HepG2 (cell line): ENCODE results near the gene LYST. TPM values are rescaled to one million over a fixed set of nuclear protein-coding genes. Genes with fewer than 3 reads are reported as not detected.
A peak's percentile ranks its signal among the peaks of the same experiment; 100 is the strongest.

Experiments used
- KLF13 ChIP-seq: sonication (generic); formaldehyde crosslinking; IDR thresholded peaks from 2 replicates; pipeline ENCODE4 v1.4.0; 2020; ENCODE audit warnings: mild to moderate bottlenecking, missing genetic modification reagents
- NFYC ChIP-seq: IDR thresholded peaks from 2 replicates; pipeline ENCODE4 v1.6.1; 2016; ENCODE audit warnings: missing genetic modification reagents, missing compliant biosample characterization
- SRSF1 ChIP-seq: fragments of 200-400 bp; formaldehyde crosslinking; optimal IDR thresholded peaks from 2 replicates; pipeline ENCODE3; 2017; ENCODE audit warnings: mild to moderate bottlenecking, low read depth, low read length, moderate library complexity
- TOPORS ChIP-seq: sonication (generic); formaldehyde crosslinking; IDR thresholded peaks from 2 replicates; pipeline ENCODE4 v1.8.0; 2023; ENCODE audit warnings: mild to moderate bottlenecking, missing genetic modification reagents
- XBP1 ChIP-seq: sonication (generic); formaldehyde crosslinking; IDR thresholded peaks from 2 replicates; pipeline ENCODE4 v1.5.0; 2020; ENCODE audit warnings: missing genetic modification reagents
- ZFP41 ChIP-seq: sonication (generic); formaldehyde crosslinking; IDR thresholded peaks from 2 replicates; pipeline ENCODE4 v1.4.0; 2020; ENCODE audit warnings: mild to moderate bottlenecking, missing genetic modification reagents, borderline replicate concordance
- ZNF761 ChIP-seq: sonication (generic); formaldehyde crosslinking; conservative IDR thresholded peaks from 2 replicates; pipeline ENCODE4 v1.4.0; 2020; ENCODE audit warnings: mild to moderate bottlenecking, missing genetic modification reagents
- polyA plus RNA-seq, 8 experiments: library from polyadenylated mRNA; depleted of rRNA in 3 of 8; stranded (reverse) in 7 of 8; unstranded in 1 of 8; fragments of >200 nt; fragmentation: Illumina TruSeq in 4 of 8; extraction: Trizol in 4 of 8; gene quantifications; 2 replicates each; pipeline versions ENCODE4 v1.2.1 to v1.2.3, GENCODE V29; 2011 to 2016; ENCODE audit warnings: low read depth in 4 of 8, missing spikeins in 1 of 8, mixed read lengths in 1 of 8; ENCODE audit not compliant: insufficient read depth in 1 of 8
- total RNA-seq, 5 experiments: library from RNA; depleted of rRNA; stranded (reverse); fragments of >200 nt; fragmentation: Illumina TruSeq; extraction: Trizol; gene quantifications; 2 replicates each; pipeline ENCODE4 v1.2.3, GENCODE V29; 2016; ENCODE audit warnings: low read depth in 1 of 5
- TF ChIP-seq, protein P1 (sequence below): sonication (generic); formaldehyde crosslinking; IDR thresholded peaks from 2 replicates; pipeline ENCODE4 v1.4.0; 2020; ENCODE audit warnings: mild to moderate bottlenecking, low read depth, missing genetic modification reagents
- TF ChIP-seq, protein P2 (sequence below): IDR thresholded peaks from 2 replicates; pipeline ENCODE4 v1.4.0; 2020; ENCODE audit warnings: mild to moderate bottlenecking, missing genetic modification reagents
- TF ChIP-seq, protein P3 (sequence below): sonication (generic); formaldehyde crosslinking; IDR thresholded peaks from 2 replicates; pipeline ENCODE4 v1.4.0; 2020; ENCODE audit warnings: missing genetic modification reagents
- TF ChIP-seq, protein P4 (sequence below): sonication (generic); formaldehyde crosslinking; IDR thresholded peaks from 2 replicates; pipeline ENCODE4 v1.8.1; 2023; ENCODE audit warnings: mild to moderate bottlenecking, inconsistent platforms, moderate library complexity, missing genetic modification reagents, borderline replicate concordance
- TF ChIP-seq, protein P5 (sequence below): sonication (generic); formaldehyde crosslinking; IDR thresholded peaks from 2 replicates; pipeline ENCODE4 v1.5.0; 2020; ENCODE audit warnings: missing genetic modification reagents
- TF ChIP-seq, protein P6 (sequence below): sonication (generic); formaldehyde crosslinking; IDR thresholded peaks from 2 replicates; pipeline ENCODE4 v1.4.0; 2020; ENCODE audit warnings: missing genetic modification reagents

LYST gene
- total and polyA plus RNA-seq, 2 of the 13 experiments (the other 11 are each of a cell fraction or from before 2014, with no cell fraction given) = 0.91 to 2.5 TPM

DNA sequence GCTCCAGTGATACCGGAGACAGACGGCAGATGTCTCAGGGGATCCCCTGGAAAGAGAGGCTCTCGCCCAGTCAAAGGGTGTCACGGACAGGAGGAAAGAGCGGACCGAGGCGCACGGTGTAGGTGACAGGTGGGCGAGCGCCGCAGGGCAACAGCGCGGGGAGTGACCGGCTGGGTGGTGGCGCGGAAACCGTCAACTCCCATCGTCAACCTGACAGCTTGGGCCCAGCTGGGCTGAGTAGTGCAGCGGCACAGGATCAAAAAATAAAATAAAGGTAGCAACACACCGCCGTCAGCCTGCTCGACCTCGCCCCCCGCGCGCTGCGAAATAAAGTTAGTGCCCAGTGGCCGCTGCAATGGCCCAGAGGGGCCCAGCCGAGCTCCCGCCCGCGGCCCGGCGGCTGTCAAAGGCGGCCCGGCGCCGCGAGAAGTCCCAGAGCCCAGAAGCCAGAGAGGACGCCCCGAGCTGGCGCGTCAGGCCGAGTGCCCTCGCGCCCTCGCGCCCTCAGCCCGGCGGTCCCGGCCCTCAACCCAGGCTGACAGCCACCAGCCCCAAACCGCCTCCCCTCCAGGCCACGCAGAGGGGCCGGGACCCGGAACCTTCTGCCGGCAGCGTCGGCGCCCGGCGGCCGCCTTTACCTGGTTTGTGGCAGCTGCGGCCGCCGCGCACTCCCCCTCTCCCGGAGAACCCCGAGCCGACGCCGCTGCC lies at the start of gene LYST (continued):
- TF ChIP-seq XBP1 = no peak
- no peak for TF ChIP-seq ZFP41 (CRISPR knock-in tag)
- TF ChIP-seq, protein P1, sequence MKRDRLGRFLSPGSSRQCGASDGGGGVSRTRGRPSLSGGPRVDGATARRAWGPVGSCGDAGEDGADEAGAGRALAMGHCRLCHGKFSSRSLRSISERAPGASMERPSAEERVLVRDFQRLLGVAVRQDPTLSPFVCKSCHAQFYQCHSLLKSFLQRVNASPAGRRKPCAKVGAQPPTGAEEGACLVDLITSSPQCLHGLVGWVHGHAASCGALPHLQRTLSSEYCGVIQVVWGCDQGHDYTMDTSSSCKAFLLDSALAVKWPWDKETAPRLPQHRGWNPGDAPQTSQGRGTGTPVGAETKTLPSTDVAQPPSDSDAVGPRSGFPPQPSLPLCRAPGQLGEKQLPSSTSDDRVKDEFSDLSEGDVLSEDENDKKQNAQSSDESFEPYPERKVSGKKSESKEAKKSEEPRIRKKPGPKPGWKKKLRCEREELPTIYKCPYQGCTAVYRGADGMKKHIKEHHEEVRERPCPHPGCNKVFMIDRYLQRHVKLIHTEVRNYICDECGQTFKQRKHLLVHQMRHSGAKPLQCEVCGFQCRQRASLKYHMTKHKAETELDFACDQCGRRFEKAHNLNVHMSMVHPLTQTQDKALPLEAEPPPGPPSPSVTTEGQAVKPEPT (CRISPR knock-in tag) = no peak
- no peak for TF ChIP-seq SRSF1
- TF ChIP-seq, protein P2, sequence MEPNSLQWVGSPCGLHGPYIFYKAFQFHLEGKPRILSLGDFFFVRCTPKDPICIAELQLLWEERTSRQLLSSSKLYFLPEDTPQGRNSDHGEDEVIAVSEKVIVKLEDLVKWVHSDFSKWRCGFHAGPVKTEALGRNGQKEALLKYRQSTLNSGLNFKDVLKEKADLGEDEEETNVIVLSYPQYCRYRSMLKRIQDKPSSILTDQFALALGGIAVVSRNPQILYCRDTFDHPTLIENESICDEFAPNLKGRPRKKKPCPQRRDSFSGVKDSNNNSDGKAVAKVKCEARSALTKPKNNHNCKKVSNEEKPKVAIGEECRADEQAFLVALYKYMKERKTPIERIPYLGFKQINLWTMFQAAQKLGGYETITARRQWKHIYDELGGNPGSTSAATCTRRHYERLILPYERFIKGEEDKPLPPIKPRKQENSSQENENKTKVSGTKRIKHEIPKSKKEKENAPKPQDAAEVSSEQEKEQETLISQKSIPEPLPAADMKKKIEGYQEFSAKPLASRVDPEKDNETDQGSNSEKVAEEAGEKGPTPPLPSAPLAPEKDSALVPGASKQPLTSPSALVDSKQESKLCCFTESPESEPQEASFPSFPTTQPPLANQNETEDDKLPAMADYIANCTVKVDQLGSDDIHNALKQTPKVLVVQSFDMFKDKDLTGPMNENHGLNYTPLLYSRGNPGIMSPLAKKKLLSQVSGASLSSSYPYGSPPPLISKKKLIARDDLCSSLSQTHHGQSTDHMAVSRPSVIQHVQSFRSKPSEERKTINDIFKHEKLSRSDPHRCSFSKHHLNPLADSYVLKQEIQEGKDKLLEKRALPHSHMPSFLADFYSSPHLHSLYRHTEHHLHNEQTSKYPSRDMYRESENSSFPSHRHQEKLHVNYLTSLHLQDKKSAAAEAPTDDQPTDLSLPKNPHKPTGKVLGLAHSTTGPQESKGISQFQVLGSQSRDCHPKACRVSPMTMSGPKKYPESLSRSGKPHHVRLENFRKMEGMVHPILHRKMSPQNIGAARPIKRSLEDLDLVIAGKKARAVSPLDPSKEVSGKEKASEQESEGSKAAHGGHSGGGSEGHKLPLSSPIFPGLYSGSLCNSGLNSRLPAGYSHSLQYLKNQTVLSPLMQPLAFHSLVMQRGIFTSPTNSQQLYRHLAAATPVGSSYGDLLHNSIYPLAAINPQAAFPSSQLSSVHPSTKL = no peak; the same call in 1 of the 2 replicates
- TF ChIP-seq KLF13 (CRISPR knock-in tag) = no peak
- TF ChIP-seq ZNF761 = no peak
- TF ChIP-seq, protein P3, sequence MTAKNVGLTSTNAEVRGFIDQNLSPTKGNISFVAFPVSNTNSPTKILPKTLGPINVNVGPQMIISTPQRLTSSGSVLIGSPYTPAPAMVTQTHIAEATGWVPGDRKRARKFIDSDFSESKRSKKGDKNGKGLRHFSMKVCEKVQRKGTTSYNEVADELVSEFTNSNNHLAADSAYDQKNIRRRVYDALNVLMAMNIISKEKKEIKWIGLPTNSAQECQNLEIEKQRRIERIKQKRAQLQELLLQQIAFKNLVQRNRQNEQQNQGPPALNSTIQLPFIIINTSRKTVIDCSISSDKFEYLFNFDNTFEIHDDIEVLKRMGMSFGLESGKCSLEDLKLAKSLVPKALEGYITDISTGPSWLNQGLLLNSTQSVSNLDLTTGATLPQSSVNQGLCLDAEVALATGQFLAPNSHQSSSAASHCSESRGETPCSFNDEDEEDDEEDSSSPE (CRISPR knock-in tag) = peak; percentile 43; the same call in 1 of the 2 replicates
- TF ChIP-seq, protein P4, sequence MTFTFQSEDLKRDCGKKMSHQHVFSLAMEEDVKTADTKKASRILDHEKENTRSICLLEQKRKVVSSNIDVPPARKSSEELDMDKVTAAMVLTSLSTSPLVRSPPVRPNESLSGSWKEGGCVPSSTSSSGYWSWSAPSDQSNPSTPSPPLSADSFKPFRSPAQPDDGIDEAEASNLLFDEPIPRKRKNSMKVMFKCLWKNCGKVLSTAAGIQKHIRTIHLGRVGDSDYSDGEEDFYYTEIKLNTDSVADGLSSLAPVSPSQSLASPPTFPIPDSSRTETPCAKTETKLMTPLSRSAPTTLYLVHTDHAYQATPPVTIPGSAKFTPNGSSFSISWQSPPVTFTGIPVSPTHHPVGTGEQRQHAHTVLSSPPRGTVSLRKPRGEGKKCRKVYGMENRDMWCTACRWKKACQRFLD (CRISPR knock-in tag) = no peak; the same call in 1 of the 2 replicates
- TF ChIP-seq NFYC = no peak
- TF ChIP-seq, protein P5, sequence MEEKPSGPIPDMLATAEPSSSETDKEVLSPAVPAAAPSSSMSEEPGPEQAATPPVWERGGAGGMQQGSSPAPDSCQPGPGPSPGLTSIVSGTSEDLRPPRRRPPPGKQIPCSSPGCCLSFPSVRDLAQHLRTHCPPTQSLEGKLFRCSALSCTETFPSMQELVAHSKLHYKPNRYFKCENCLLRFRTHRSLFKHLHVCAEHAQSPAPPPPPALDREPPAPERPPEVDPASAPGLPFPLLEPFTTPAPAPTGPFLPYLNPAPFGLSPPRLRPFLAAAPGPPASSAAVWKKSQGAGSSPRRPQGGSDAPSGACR (CRISPR knock-in tag) = peak; percentile 41; the same call in 1 of the 2 replicates
- TF ChIP-seq TOPORS (CRISPR knock-in tag) = no peak
- TF ChIP-seq, protein P6, sequence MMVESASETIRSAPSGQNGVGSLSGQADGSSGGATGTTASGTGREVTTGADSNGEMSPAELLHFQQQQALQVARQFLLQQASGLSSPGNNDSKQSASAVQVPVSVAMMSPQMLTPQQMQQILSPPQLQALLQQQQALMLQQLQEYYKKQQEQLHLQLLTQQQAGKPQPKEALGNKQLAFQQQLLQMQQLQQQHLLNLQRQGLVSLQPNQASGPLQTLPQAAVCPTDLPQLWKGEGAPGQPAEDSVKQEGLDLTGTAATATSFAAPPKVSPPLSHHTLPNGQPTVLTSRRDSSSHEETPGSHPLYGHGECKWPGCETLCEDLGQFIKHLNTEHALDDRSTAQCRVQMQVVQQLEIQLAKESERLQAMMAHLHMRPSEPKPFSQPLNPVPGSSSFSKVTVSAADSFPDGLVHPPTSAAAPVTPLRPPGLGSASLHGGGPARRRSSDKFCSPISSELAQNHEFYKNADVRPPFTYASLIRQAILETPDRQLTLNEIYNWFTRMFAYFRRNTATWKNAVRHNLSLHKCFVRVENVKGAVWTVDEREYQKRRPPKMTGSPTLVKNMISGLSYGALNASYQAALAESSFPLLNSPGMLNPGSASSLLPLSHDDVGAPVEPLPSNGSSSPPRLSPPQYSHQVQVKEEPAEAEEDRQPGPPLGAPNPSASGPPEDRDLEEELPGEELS (CRISPR knock-in tag) = no peak
